ENCODE data around the gene ITGB2. TPM values are rescaled to one million over a fixed set of nuclear protein-coding genes. Genes with fewer than 3 reads are reported as not detected.

ITGB2 gene
- total RNA-seq, 6 experiments from 2014 or later = 0.19 to 0.45 (median 0.33) TPM; not detected in 3

DNA sequence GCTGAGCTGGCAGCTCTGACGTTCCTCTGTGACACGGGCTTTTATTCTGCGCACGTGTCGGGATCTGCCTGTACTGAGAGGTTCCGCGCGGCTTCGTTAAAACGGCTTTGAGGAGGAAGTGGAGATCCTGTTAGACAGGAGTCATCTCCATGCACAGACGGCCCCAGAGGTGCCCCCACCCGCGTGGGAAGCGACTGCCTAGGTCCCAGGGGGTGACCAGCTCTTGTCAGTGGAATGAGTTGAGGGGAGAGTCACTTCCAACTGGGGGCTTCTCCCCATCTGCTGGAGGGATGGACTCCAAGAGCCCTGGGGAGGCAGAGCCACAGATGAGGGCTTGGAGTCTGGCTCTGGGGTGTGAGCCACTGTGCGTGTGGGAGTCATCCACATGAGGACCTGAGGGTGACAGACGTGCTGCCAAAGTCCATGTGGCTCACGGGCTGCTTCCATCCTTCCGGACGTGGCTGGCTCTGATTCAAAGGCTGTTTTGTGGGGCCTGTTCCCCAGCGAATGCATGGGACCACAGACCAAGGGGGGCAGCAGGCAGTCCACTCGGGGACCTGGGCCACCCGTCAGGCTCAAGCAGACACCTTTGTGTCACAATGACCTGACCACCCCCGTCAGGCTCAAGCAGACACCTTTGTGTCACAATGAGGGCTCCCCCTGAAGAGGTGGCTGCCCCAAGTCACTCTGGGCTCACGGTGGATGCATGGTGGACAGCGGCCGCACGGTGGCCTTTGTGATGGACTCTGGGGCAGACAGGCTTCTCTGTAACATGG, 74.0 kb downstream of the ITGB2 start:
- H3K4me3 Mint-ChIP-seq = peak overlapping the region; percentile 80
- peak overlapping the region; percentile 83 for H3K27ac Mint-ChIP-seq

DNA sequence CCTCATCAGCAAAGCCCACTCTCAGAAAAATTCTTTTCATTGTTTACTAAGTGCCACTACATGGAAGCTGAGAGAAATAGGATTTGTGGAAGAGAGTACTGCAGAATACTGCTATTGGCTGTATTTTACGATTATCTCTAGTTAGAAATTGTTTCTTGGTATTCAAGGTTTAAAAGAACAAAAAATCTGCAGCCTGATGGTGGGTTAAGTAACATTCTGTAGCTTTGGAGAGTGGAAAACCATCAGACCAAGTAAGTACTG, 74.5 kb downstream of the ITGB2 start:
- H3K27ac Mint-ChIP-seq = peak overlapping the region; percentile 83
- no peak for DNase-seq
- H3K36me3 Mint-ChIP-seq (ENCODE audit: low read depth) = peaks cover 3% of the 10 kb centered on the region; the same call in 1 of the 2 replicates
- no peaks in the 10 kb centered on the region for H3K9me3 Mint-ChIP-seq
- TF ChIP-seq, protein P1, sequence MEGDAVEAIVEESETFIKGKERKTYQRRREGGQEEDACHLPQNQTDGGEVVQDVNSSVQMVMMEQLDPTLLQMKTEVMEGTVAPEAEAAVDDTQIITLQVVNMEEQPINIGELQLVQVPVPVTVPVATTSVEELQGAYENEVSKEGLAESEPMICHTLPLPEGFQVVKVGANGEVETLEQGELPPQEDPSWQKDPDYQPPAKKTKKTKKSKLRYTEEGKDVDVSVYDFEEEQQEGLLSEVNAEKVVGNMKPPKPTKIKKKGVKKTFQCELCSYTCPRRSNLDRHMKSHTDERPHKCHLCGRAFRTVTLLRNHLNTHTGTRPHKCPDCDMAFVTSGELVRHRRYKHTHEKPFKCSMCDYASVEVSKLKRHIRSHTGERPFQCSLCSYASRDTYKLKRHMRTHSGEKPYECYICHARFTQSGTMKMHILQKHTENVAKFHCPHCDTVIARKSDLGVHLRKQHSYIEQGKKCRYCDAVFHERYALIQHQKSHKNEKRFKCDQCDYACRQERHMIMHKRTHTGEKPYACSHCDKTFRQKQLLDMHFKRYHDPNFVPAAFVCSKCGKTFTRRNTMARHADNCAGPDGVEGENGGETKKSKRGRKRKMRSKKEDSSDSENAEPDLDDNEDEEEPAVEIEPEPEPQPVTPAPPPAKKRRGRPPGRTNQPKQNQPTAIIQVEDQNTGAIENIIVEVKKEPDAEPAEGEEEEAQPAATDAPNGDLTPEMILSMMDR (IDR thresholded peaks at IDR 0.05) = no peak
- peak overlapping the region; percentile 80 for H3K4me3 Mint-ChIP-seq
- H3K4me1 Mint-ChIP-seq (ENCODE audit: low read depth) = peaks cover 10% of the 10 kb centered on the region
- H3K27me3 Mint-ChIP-seq (ENCODE audit: insufficient read depth) = peaks cover 27% of the 10 kb centered on the region

More for the DNA sequence above, 74.0 kb downstream of the ITGB2 start:
- peaks cover 22% of the 10 kb centered on the region for H3K27me3 Mint-ChIP-seq (ENCODE audit: insufficient read depth)
- H3K4me1 Mint-ChIP-seq (ENCODE audit: low read depth) = peaks cover 10% of the 10 kb centered on the region
- no peaks in the 10 kb centered on the region for H3K9me3 Mint-ChIP-seq
- H3K36me3 Mint-ChIP-seq (ENCODE audit: low read depth) = peaks cover 4% of the 10 kb centered on the region; the same call in 1 of the 2 replicates
- DNase-seq = peak; percentile 50
- TF ChIP-seq, protein P1 (IDR thresholded peaks at IDR 0.05) = no peak

DNA sequence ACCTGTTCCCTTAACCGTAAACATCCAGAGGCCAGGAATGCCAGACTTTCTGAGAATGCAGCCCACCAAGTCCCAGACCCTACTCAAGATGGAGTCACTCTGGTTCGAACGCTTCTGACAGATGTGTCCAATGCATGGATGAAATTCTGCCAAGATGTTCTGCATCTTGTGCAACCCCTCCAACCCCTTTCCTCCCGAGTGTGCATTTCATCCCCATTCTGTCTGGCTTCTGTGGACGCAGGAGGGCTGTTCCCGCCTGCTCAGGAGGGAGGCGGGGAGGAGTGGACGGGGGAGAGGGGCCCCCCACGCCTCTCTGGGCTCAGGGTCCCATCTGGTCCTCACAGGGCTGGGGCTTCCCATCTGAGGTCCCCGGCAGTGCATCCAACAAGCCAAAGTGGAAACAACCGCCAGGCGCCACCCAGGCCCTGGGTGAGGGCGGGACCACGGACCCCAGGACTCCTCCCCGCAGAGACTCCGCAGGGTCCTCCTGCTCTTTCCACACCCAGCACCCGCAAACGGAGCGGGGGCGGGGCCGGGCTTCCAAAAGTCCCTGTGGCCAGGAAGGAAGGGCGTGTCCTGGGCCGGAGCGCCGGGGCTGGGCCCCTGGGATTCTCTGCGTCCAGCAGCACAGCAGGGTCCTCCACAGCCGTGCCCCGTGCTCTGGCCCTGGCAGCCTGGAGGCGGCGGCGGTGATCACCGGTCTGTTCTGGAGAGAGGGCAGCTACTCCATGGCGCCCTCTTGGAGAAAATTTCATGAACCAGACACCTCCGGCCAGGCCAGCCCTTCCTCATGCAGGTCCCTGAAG, 75.1 kb downstream of the ITGB2 start:
- DNase-seq = peak; percentile 41
- peaks cover 30% of the 10 kb centered on the region for H3K27me3 Mint-ChIP-seq (ENCODE audit: insufficient read depth)
- peak overlapping the region; percentile 83 for H3K27ac Mint-ChIP-seq
- peaks cover 10% of the 10 kb centered on the region for H3K4me1 Mint-ChIP-seq (ENCODE audit: low read depth)
- TF ChIP-seq, protein P1 (IDR thresholded peaks at IDR 0.05) = peak; percentile 73
- peak overlapping the region; percentile 80 for H3K4me3 Mint-ChIP-seq
- no peaks in the 10 kb centered on the region for H3K9me3 Mint-ChIP-seq
- H3K36me3 Mint-ChIP-seq (ENCODE audit: low read depth) = no peaks in the 10 kb centered on the region

DNA sequence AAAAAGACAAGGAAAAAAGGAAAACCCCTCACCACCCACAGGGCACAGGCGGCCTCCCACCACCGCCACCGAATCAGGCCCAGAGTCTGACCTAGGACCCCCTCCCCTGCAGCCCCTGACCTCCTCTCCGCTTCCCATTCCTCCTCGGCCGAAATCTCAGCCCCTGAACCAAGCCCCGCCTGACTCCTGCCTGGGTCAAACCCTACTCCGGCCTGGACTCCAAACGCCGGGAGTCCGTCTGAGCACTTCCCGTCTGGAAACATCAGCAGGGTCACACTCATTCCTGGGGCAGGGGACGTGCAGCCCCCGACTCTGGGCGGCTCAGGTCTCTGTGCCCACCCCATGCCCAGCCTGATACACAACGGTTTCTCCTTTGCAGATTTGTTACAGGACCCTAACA, 76.4 kb downstream of the ITGB2 start:
- TF ChIP-seq, protein P1 (IDR thresholded peaks at IDR 0.05) = no peak
- Mint-ChIP-seq H3K4me3 (no peak overlapping the region), H3K27me3 (ENCODE audit: insufficient read depth) (peaks cover 35% of the 10 kb centered on the region), H3K27ac (no peak overlapping the region), H3K4me1 (ENCODE audit: low read depth) (peaks cover 10% of the 10 kb centered on the region), H3K9me3 (no peaks in the 10 kb centered on the region), H3K36me3 (ENCODE audit: low read depth) (no peaks in the 10 kb centered on the region)
- no peak for DNase-seq

DNA sequence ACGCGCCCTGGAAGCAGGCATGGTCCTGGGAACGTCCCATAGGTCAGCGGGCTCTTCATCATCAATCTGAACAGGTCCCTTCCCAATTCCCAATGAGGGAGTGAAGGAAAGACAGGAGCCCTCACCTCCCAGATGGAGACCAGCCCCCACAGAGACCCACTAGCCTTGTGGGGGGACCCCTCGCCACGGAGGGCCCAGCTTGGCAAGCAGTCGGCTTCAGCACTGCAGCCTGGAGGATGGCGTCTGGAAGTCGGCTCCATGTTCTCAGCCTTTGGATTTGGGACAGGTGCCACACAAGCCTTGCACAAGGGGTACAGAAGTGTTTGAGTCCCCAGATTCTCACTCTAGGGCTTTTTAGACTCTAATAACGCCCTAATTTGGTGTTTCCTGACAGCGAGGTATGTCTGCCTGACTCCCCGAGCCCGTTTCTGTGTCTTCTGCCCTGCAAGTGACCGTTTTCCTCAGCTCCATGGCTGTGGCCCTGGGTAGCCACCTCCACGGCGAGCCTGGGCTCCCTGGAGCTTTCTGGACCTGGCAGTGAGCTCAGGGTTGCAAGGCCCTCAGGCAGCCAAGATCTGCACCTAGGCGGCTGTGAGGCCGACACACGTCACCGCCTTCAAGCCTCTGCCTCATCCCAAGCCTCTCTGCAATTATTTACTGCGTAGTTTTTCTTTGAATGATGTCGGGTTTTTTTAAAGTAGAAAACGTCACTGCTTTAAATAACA, 77.8 kb downstream of the ITGB2 start:
- no peak overlapping the region for H3K27ac Mint-ChIP-seq
- H3K4me3 Mint-ChIP-seq = no peak overlapping the region
- TF ChIP-seq, protein P1 (IDR thresholded peaks at IDR 0.05) = no peak
- H3K27me3 Mint-ChIP-seq (ENCODE audit: insufficient read depth) = peaks cover 39% of the 10 kb centered on the region
- no peak for DNase-seq
- H3K9me3 Mint-ChIP-seq = no peaks in the 10 kb centered on the region
- H3K4me1 Mint-ChIP-seq (ENCODE audit: low read depth) = peaks cover 10% of the 10 kb centered on the region
- H3K36me3 Mint-ChIP-seq (ENCODE audit: low read depth) = no peaks in the 10 kb centered on the region
